ENCODE results near the gene CD244.

CD244 gene

GRCh38 chr1:160781914-160782689 is 80.6 kb downstream of the CD244 start:
- DNase-seq (ENCODE audit: low read depth in 4 of 4, low spot score in 1 of 4) = no peak

DNA sequence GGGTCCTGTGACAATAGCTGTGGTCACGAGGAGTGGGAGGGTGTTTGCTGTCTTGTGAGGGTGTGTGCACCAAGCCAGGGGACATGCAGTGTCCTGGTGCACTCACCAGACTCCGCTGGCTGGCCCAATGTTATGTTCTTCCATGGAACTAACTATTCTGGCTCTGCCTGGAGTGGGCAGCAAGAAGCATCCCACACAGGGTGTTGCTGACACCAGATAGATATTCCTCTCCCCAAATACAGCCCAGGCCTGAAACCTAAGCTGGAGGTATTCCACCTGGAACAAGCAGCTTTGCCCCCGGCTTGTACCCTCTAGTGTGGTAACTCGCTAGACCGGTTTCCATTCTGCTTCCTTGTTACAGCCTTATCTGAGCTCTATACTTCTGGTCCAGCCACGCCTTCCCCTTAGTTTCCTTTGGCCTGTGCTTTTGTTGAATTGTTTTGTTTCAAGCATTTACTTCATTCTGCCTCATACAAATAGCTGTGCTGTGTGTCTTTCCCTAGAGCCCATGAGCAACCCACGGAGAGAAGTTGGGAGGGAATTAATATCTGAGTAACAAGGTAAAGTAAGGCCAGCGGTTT is 81.4 kb downstream of the CD244 start:
- DNase-seq (ENCODE audit: low read depth in 4 of 4, low spot score in 1 of 4) = no peak

DNA sequence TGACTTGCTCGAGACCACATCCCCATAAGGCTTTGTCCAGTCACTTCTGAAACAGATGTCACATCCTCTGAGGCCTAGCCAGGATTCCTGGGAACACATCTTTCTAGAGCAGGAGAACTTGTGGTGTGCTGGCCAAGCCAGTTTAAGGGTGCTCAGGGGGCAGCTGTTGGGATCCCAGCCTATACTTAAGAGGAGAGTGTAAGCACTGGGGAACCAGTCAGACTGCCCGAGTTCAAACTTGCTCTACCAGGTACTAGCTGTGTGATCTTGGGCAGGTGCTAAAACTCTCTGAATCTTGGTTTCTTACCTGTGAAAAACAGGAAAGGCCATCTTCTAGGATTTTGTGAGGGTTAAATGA is 82.3 kb downstream of the CD244 start:
- DNase-seq (ENCODE audit: low read depth in 4 of 4, low spot score in 1 of 4) = no peak
